ENCODE results near the gene COL11A2. TPM values are rescaled to one million over a fixed set of nuclear protein-coding genes. Genes with fewer than 3 reads are reported as not detected.
"Not testable (repeated sequence)": the region's sequence is repeated elsewhere in the genome, so short reads cannot be mapped to it uniquely, and the experiment has no call there.

The COL11A2 gene
- polyA plus RNA-seq, 1 donor from 2014 or later, result 9.8 TPM

DNA sequence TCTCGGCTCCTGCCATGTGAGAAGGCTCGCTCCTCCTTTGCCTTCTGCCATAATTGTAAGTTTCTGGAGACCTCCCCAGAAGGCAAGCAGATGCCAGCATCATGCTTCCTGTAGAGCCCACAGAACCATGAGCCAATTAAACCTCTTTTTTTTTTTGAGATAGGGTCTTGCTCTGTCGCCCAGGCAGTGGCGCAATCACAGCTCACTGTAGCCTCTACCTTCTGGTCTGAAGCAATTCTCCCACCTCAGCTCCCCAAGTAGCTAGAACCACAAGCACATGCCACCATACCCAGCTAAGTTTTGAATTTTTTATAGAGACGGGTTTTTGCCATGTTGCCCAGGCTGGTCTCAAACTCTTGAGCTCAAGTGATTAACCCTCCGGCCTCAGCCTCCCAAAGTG, 44.6 kb upstream of the COL11A2 start:
- H3K9me2 ChIP-seq (ENCODE audit: insufficient read depth, low read length), result no peaks in the 10 kb centered on the region
- H3F3A ChIP-seq (ENCODE audit: insufficient read depth, low read length, poor library complexity, severe bottlenecking), result no peaks in the 10 kb centered on the region
- no peaks in the 10 kb centered on the region for H3K36me3 ChIP-seq (ENCODE audit: insufficient read depth, low read length)
- no peak overlapping the region for H3K4me2 ChIP-seq (ENCODE audit: low read length)
- no peak overlapping the region for H3K9ac ChIP-seq (ENCODE audit: low read length)
- no peaks in the 10 kb centered on the region for H3K79me2 ChIP-seq (replicated peaks; ENCODE audit: insufficient read depth, low read length)
- no peak overlapping the region for H3K4me3 ChIP-seq (ENCODE audit: low read length)
- H3K27ac ChIP-seq (ENCODE audit: low read length), result no peak overlapping the region
- no peaks in the 10 kb centered on the region for H3K27me3 ChIP-seq (ENCODE audit: insufficient read depth, low read depth, low read length)
- H3K9me3 ChIP-seq (ENCODE audit: low read length), result no peaks in the 10 kb centered on the region
- TF ChIP-seq POLR2AphosphoS5 (IDR thresholded peaks at IDR 0.05), result no peak
- TF ChIP-seq EZH2 (IDR thresholded peaks at IDR 0.05; ENCODE audit: borderline replicate concordance, insufficient read depth, low read length, poor library complexity, severe bottlenecking), result no peak
- no peak overlapping the region for H2AFZ ChIP-seq (ENCODE audit: low read depth, low read length)
- H4K20me1 ChIP-seq (ENCODE audit: insufficient read depth), result no peaks in the 10 kb centered on the region

DNA sequence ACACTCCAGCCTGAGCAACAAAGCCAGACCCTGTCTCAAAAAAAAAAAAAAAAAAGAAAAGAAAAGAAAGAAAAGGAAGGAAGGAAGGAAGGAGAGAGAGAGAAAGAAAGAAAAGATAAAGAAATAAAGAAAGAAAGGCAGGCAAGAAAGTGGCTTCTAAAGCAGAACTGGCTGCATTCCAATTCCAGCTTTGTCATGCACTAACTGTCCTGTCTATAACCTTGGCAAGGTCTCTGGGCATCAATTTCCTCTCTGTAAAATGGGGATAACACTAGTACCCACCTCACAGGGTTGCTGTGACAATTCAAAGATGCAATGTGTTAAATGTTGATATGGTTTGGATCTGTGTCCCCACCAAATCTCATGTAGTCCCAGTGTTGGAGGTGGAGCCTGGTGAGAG, 44.1 kb upstream of the COL11A2 start:
- no peak overlapping the region for H2AFZ ChIP-seq (ENCODE audit: low read depth, low read length)
- no peaks in the 10 kb centered on the region for H3F3A ChIP-seq (ENCODE audit: insufficient read depth, low read length, poor library complexity, severe bottlenecking)
- no peaks in the 10 kb centered on the region for H3K79me2 ChIP-seq (replicated peaks; ENCODE audit: insufficient read depth, low read length)
- no peak overlapping the region for H3K27ac ChIP-seq (ENCODE audit: low read length)
- no peaks in the 10 kb centered on the region for H3K9me2 ChIP-seq (ENCODE audit: insufficient read depth, low read length)
- H3K36me3 ChIP-seq (ENCODE audit: insufficient read depth, low read length), result no peaks in the 10 kb centered on the region
- H4K20me1 ChIP-seq (ENCODE audit: insufficient read depth), result no peaks in the 10 kb centered on the region
- TF ChIP-seq EP300 (conservative IDR thresholded peaks at IDR 0.05; ENCODE audit: poor library complexity, severe bottlenecking) (no peak), TAF1 (IDR thresholded peaks at IDR 0.05; ENCODE audit: low read depth) (no peak)
- no peak overlapping the region for H3K4me2 ChIP-seq (ENCODE audit: low read length)
- H3K9me3 ChIP-seq (ENCODE audit: low read length), result no peaks in the 10 kb centered on the region
- H3K9ac ChIP-seq (ENCODE audit: low read length), result no peak overlapping the region
- no peaks in the 10 kb centered on the region for H3K27me3 ChIP-seq (ENCODE audit: insufficient read depth, low read depth, low read length)
- no peak overlapping the region for H3K4me3 ChIP-seq (ENCODE audit: low read length)

DNA sequence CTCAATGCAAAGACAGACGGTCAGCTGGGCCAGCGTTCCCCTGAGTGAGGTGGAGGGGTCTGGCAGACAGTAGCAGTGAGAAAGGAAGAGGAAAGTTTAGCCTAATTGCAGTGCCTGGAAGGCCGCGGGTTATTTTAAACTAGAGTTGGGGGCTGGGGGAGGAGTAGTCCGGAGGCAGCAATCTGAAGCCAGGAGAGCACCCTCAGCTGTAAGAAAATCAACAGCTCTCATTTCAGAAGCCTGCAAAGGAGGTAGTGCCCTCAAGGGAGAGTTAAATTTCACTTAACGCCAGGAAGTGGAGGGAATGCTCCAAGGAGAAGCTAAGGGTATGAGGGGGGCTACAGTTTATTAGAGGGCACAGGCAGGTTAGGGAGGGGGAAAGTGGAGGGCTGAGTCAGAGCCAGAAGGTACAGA, 43.0 kb upstream of the COL11A2 start:
- Histone ChIP-seq H3F3A (ENCODE audit: insufficient read depth, low read length, poor library complexity, severe bottlenecking) (no peaks in the 10 kb centered on the region), H3K4me3 (ENCODE audit: low read length) (no peak overlapping the region), H3K9ac (ENCODE audit: low read length) (no peak overlapping the region), H3K36me3 (ENCODE audit: insufficient read depth, low read length) (no peaks in the 10 kb centered on the region), H2AFZ (ENCODE audit: low read depth, low read length) (no peak overlapping the region), H3K9me2 (ENCODE audit: insufficient read depth, low read length) (no peaks in the 10 kb centered on the region), H3K4me2 (ENCODE audit: low read length) (no peak overlapping the region), H3K27me3 (ENCODE audit: insufficient read depth, low read depth, low read length) (no peaks in the 10 kb centered on the region), H3K27ac (ENCODE audit: low read length) (no peak overlapping the region), H4K20me1 (ENCODE audit: insufficient read depth) (no peaks in the 10 kb centered on the region), H3K79me2 (replicated peaks; ENCODE audit: insufficient read depth, low read length) (no peaks in the 10 kb centered on the region), H3K9me3 (ENCODE audit: low read length) (no peaks in the 10 kb centered on the region)
- TF ChIP-seq EP300 (conservative IDR thresholded peaks at IDR 0.05; ENCODE audit: poor library complexity, severe bottlenecking) (no peak), RAD21 (conservative IDR thresholded peaks at IDR 0.05) (no peak), SMC3 (conservative IDR thresholded peaks at IDR 0.05; ENCODE audit: poor library complexity) (no peak), POLR2AphosphoS5 (IDR thresholded peaks at IDR 0.05) (no peak), TAF1 (IDR thresholded peaks at IDR 0.05; ENCODE audit: low read depth) (no peak), MXI1 (conservative IDR thresholded peaks at IDR 0.05; ENCODE audit: poor library complexity, severe bottlenecking) (no peak), EZH2 (IDR thresholded peaks at IDR 0.05; ENCODE audit: borderline replicate concordance, insufficient read depth, low read length, poor library complexity, severe bottlenecking) (no peak)
- TF ChIP-seq, protein P1, sequence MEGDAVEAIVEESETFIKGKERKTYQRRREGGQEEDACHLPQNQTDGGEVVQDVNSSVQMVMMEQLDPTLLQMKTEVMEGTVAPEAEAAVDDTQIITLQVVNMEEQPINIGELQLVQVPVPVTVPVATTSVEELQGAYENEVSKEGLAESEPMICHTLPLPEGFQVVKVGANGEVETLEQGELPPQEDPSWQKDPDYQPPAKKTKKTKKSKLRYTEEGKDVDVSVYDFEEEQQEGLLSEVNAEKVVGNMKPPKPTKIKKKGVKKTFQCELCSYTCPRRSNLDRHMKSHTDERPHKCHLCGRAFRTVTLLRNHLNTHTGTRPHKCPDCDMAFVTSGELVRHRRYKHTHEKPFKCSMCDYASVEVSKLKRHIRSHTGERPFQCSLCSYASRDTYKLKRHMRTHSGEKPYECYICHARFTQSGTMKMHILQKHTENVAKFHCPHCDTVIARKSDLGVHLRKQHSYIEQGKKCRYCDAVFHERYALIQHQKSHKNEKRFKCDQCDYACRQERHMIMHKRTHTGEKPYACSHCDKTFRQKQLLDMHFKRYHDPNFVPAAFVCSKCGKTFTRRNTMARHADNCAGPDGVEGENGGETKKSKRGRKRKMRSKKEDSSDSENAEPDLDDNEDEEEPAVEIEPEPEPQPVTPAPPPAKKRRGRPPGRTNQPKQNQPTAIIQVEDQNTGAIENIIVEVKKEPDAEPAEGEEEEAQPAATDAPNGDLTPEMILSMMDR (IDR thresholded peaks at IDR 0.05; ENCODE audit: poor library complexity, severe bottlenecking), result no peak
- TF ChIP-seq, protein P2, sequence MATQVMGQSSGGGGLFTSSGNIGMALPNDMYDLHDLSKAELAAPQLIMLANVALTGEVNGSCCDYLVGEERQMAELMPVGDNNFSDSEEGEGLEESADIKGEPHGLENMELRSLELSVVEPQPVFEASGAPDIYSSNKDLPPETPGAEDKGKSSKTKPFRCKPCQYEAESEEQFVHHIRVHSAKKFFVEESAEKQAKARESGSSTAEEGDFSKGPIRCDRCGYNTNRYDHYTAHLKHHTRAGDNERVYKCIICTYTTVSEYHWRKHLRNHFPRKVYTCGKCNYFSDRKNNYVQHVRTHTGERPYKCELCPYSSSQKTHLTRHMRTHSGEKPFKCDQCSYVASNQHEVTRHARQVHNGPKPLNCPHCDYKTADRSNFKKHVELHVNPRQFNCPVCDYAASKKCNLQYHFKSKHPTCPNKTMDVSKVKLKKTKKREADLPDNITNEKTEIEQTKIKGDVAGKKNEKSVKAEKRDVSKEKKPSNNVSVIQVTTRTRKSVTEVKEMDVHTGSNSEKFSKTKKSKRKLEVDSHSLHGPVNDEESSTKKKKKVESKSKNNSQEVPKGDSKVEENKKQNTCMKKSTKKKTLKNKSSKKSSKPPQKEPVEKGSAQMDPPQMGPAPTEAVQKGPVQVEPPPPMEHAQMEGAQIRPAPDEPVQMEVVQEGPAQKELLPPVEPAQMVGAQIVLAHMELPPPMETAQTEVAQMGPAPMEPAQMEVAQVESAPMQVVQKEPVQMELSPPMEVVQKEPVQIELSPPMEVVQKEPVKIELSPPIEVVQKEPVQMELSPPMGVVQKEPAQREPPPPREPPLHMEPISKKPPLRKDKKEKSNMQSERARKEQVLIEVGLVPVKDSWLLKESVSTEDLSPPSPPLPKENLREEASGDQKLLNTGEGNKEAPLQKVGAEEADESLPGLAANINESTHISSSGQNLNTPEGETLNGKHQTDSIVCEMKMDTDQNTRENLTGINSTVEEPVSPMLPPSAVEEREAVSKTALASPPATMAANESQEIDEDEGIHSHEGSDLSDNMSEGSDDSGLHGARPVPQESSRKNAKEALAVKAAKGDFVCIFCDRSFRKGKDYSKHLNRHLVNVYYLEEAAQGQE (IDR thresholded peaks at IDR 0.05; ENCODE audit: borderline replicate concordance), result no peak

DNA sequence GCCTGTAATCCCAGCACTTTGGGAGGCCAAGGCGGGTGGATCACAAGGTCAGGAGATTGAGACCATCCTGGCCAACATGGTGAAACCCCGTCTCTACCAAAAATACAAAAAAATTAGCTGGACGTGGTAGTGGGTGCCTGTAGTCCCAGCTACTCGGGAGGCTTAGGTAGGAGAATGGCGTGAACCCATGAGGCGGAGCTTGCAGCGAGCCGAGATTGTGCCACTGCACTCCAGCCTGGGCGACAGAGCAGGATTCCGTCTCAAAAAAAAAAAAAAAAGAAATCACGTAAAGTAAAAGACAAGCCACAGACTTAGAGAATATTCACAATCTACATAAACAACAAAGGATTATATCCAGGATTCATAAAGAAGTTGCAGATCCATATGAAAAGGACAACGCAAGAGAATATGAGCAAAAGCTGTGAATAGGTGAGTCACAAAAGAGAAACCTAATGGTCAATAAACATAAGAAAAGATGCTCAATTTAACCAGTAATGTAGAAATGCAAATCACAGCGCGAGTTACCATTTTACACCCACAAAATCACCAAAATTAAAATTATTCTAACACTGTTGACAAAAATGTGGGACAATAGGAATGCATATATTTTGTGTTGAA, 34.3 kb upstream of the COL11A2 start:
- not testable (repeated sequence) for H3K79me2 ChIP-seq (replicated peaks; ENCODE audit: insufficient read depth, low read length); H3K9me2 ChIP-seq (ENCODE audit: insufficient read depth, low read length); H3K4me3 ChIP-seq (ENCODE audit: low read length); H2AFZ ChIP-seq (ENCODE audit: low read depth, low read length); H3K27me3 ChIP-seq (ENCODE audit: insufficient read depth, low read depth, low read length); H3F3A ChIP-seq (ENCODE audit: insufficient read depth, low read length, poor library complexity, severe bottlenecking); H4K20me1 ChIP-seq (ENCODE audit: insufficient read depth); H3K9me3 ChIP-seq (ENCODE audit: low read length); H3K36me3 ChIP-seq (ENCODE audit: insufficient read depth, low read length); H3K27ac ChIP-seq (ENCODE audit: low read length); H3K4me2 ChIP-seq (ENCODE audit: low read length); H3K9ac ChIP-seq (ENCODE audit: low read length)
